DOHH2 (cell line): Measurements from ENCODE around the gene VTI1A.

Source experiments
- H3F3A ChIP-seq: fragments of 200-600 bp; sonication (generic), shearing (Covaris generic); 2 replicates; pipeline ENCODE4 v1.6.0; 2016; ENCODE audit warnings: antibody characterized with exemption, mild to moderate bottlenecking; ENCODE audit not compliant: control insufficient read depth, insufficient read depth
- H3K27ac ChIP-seq: fragments of 200-600 bp; sonication (generic); 2 replicates; pipeline ENCODE4 v1.5.1; 2014; ENCODE audit warnings: low read depth, mild to moderate bottlenecking, low read length, moderate library complexity
- H3K27me3 ChIP-seq: fragments of 200-600 bp; sonication (generic); 2 replicates; pipeline ENCODE4 v1.6.1; 2014; ENCODE audit warnings: mild to moderate bottlenecking, low read length, mixed read lengths; ENCODE audit not compliant: control insufficient read depth
- H3K36me3 ChIP-seq: fragments of 200-600 bp; sonication (generic); 2 replicates; pipeline ENCODE4 v1.6.1; 2014; ENCODE audit warnings: mild to moderate bottlenecking, low read length, moderate library complexity, mixed read lengths; ENCODE audit not compliant: control insufficient read depth
- H3K4me1 ChIP-seq: fragments of 200-600 bp; sonication (generic); 2 replicates; pipeline ENCODE4 v1.6.1; 2014; ENCODE audit warnings: mild to moderate bottlenecking, low read length, mixed read lengths; ENCODE audit not compliant: control insufficient read depth
- H3K4me2 ChIP-seq: fragments of 200-600 bp; sonication (generic); 2 replicates; pipeline ENCODE4 v1.6.0; 2014; ENCODE audit warnings: mild to moderate bottlenecking, low read length, moderate library complexity
- H3K4me3 ChIP-seq: fragments of 200-600 bp; sonication (generic); 2 replicates; pipeline ENCODE4 v1.5.1; 2014; ENCODE audit warnings: mild to moderate bottlenecking, low read length, mixed read lengths
- H3K79me2 ChIP-seq: fragments of 200-600 bp; sonication (generic); 2 replicates; pipeline ENCODE4 v1.6.1; 2014; ENCODE audit warnings: mild to moderate bottlenecking, low read length, mixed read lengths; ENCODE audit not compliant: control insufficient read depth
- H3K9me2 ChIP-seq: fragments of 200-600 bp; sonication (generic); replicated peaks from 2 replicates; pipeline ENCODE4 v1.6.1; 2014; ENCODE audit warnings: mild to moderate bottlenecking, low read length, mixed read lengths; ENCODE audit not compliant: control insufficient read depth
- H3K9me3 ChIP-seq: fragments of 200-600 bp; sonication (generic); 2 replicates; pipeline ENCODE4 v1.6.1; 2014; ENCODE audit warnings: antibody characterized with exemption, low read length, mixed read lengths; ENCODE audit not compliant: control insufficient read depth, insufficient read depth
- H4K20me1 ChIP-seq: fragments of 200-600 bp; sonication (generic); 2 replicates; pipeline ENCODE4 v1.6.0; 2014; ENCODE audit warnings: low read depth, mild to moderate bottlenecking, antibody characterized with exemption, low read length, moderate library complexity; ENCODE audit not compliant: control insufficient read depth, insufficient read depth
- CTCF ChIP-seq: fragments of 200-600 bp; sonication (generic); IDR thresholded peaks from one replicate; pipeline ENCODE4 v1.5.1; 2014; ENCODE audit warnings: antibody characterized with exemption, mild to moderate bottlenecking, low read depth, low read length; ENCODE audit not compliant: poor library complexity, severe bottlenecking
- EZH2phosphoT487 ChIP-seq: fragments of 200-600 bp; sonication (generic); IDR thresholded peaks from 2 replicates; pipeline ENCODE4 v1.6.1; 2017; ENCODE audit warnings: borderline replicate concordance, mild to moderate bottlenecking, antibody characterized with exemption, low read length, moderate library complexity, mixed read lengths

The VTI1A gene

GRCh38 chr10:112797197-112797596 lies 350.2 kb downstream of the VTI1A start:
- Histone ChIP-seq H3K4me1 (no peaks in the 10 kb centered on the region), H3K4me3 (no peak overlapping the region), H3K27ac (no peak overlapping the region), H3F3A (no peaks in the 10 kb centered on the region), H3K9me2 (no peaks in the 10 kb centered on the region), H3K9me3 (no peaks in the 10 kb centered on the region), H3K79me2 (no peaks in the 10 kb centered on the region), H3K27me3 (no peaks in the 10 kb centered on the region), H3K36me3 (no peaks in the 10 kb centered on the region), H4K20me1 (no peaks in the 10 kb centered on the region), H3K4me2 (no peak overlapping the region)
- no peak for TF ChIP-seq CTCF
- TF ChIP-seq EZH2phosphoT487, result no peak

- no peak overlapping the region for H3K4me2 ChIP-seq
- no peaks in the 10 kb centered on the region for H3K9me2 ChIP-seq
- no peaks in the 10 kb centered on the region for H4K20me1 ChIP-seq
- H3K36me3 ChIP-seq, result no peaks in the 10 kb centered on the region
- H3F3A ChIP-seq, result no peaks in the 10 kb centered on the region
- no peaks in the 10 kb centered on the region for H3K9me3 ChIP-seq
- no peak overlapping the region for H3K4me3 ChIP-seq
- H3K79me2 ChIP-seq, result no peaks in the 10 kb centered on the region
- no peaks in the 10 kb centered on the region for H3K27me3 ChIP-seq
- TF ChIP-seq EZH2phosphoT487 (no peak), CTCF (no peak)
- H3K27ac ChIP-seq, result no peak overlapping the region
- H3K4me1 ChIP-seq, result no peaks in the 10 kb centered on the region
These were observed 350.8 kb downstream of the VTI1A start for GRCh38 chr10:112797855-112798254.

- H3K4me3 ChIP-seq, result no peak overlapping the region
- no peaks in the 10 kb centered on the region for H3K27me3 ChIP-seq
- H3K79me2 ChIP-seq, result no peaks in the 10 kb centered on the region
- H3K4me2 ChIP-seq, result no peak overlapping the region
- no peaks in the 10 kb centered on the region for H3K9me2 ChIP-seq
- no peaks in the 10 kb centered on the region for H3K9me3 ChIP-seq
- no peaks in the 10 kb centered on the region for H3K4me1 ChIP-seq
- no peaks in the 10 kb centered on the region for H3K36me3 ChIP-seq
- H3F3A ChIP-seq, result no peaks in the 10 kb centered on the region
- no peak overlapping the region for H3K27ac ChIP-seq
- no peaks in the 10 kb centered on the region for H4K20me1 ChIP-seq
- no peak for TF ChIP-seq CTCF
- TF ChIP-seq EZH2phosphoT487, result no peak
These were observed 352.0 kb downstream of the VTI1A start for GRCh38 chr10:112799038-112799437.
